ENCODE results near the gene PTTG1IP2. TPM values are rescaled to one million over a fixed set of nuclear protein-coding genes. Genes with fewer than 3 reads are reported as not detected.

Gene PTTG1IP2
- total RNA-seq, 1 experiment from 2014 or later: not detected

GRCh38 chr7:90502539-90502938 is 33.1 kb downstream of the PTTG1IP2 start:
- ChIA-PET RAD21 (ENCODE audit: low non-redundant PET in 1 of 2, low total read pairs in 2 of 2, uncharacterized antibody in 2 of 2, unreplicated experiment in 2 of 2) (no interaction called here), CTCF (no interaction called here), POLR2A (no interaction called here)
- Histone ChIP-seq H3K27ac (ENCODE audit: low read depth, low read length) (no peak overlapping the region), H3K9ac (ENCODE audit: low read length) (no peak overlapping the region), H3K79me2 (ENCODE audit: insufficient read depth, low read length) (no peaks in the 10 kb centered on the region), H3K4me2 (ENCODE audit: low read length) (no peak overlapping the region), H3K9me2 (ENCODE audit: insufficient read depth) (no peaks in the 10 kb centered on the region), H3K4me1 (ENCODE audit: control insufficient read depth in 1 of 2, insufficient read depth in 2 of 2, low read length in 2 of 2) (no peaks in the 10 kb centered on the region), H2AFZ (ENCODE audit: low read depth, low read length, poor library complexity, severe bottlenecking) (no peak overlapping the region), H3K36me3 (ENCODE audit: control insufficient read depth in 1 of 2, insufficient read depth in 2 of 2, low read length in 2 of 2) (no peaks in the 10 kb centered on the region), H3K4me3 (replicated peaks in 1 of 2; ENCODE audit: low read depth in 1 of 2, low read length in 2 of 2) (no peak overlapping the region), H3K27me3 (ENCODE audit: insufficient read depth, low read length) (no peaks in the 10 kb centered on the region), H4K20me1 (ENCODE audit: insufficient read depth) (no peaks in the 10 kb centered on the region), H3K9me3 (ENCODE audit: control insufficient read depth in 1 of 2, insufficient read depth in 1 of 2, low read depth in 1 of 2, low read length in 2 of 2) (no peaks in the 10 kb centered on the region)
- DNase-seq (ENCODE audit: low read depth, low spot score): no peak
- ATAC-seq: no peak
- TF ChIP-seq TCF7L2 (IDR thresholded peaks at IDR 0.05; ENCODE audit: borderline replicate concordance, extremely low read depth, insufficient read depth, insufficient read length): no peak
- TF ChIP-seq CEBPB (IDR thresholded peaks at IDR 0.05; ENCODE audit: low read depth): no peak
- no peak for TF ChIP-seq ZNF274 (IDR thresholded peaks at IDR 0.05; ENCODE audit: low read depth, low read length)
- no peak for TF ChIP-seq POLR2AphosphoS5 (IDR thresholded peaks at IDR 0.05; ENCODE audit: low read depth, low read length)
- TF ChIP-seq EZH2phosphoT487 (IDR thresholded peaks at IDR 0.05; ENCODE audit: borderline replicate concordance): no peak
- no peak for TF ChIP-seq CTCF (IDR thresholded peaks at IDR 0.05 in 2 of 3, conservative IDR thresholded peaks at IDR 0.05 in 1 of 3; ENCODE audit: borderline replicate concordance in 1 of 3, insufficient read depth in 1 of 3, low read depth in 2 of 3, low read length in 2 of 3)
- TF ChIP-seq ELF1 (IDR thresholded peaks at IDR 0.05; ENCODE audit: borderline replicate concordance, low read depth): no peak
- no peak for TF ChIP-seq JUND (IDR thresholded peaks at IDR 0.05)
- TF ChIP-seq SP1 (IDR thresholded peaks at IDR 0.05; ENCODE audit: low read depth): no peak
- no TSS peak for BruUV-seq (replicated peaks)
- intact Hi-C loops (cut with micrococcal nuclease): no loop called here

GRCh38 chr7:90503367-90503766 is 33.9 kb downstream of the PTTG1IP2 start:
- H4K20me1 ChIP-seq (ENCODE audit: insufficient read depth): no peaks in the 10 kb centered on the region
- H3K4me1 ChIP-seq (ENCODE audit: control insufficient read depth in 1 of 2, insufficient read depth in 2 of 2, low read length in 2 of 2): no peaks in the 10 kb centered on the region
- POLR2A ChIA-PET: no interaction called here
- H3K9me2 ChIP-seq (ENCODE audit: insufficient read depth): no peaks in the 10 kb centered on the region
- no peak overlapping the region for H3K27ac ChIP-seq (ENCODE audit: low read depth, low read length)
- no peaks in the 10 kb centered on the region for H3K36me3 ChIP-seq (ENCODE audit: control insufficient read depth in 1 of 2, insufficient read depth in 2 of 2, low read length in 2 of 2)
- CTCF ChIA-PET: no interaction called here
- H3K27me3 ChIP-seq (ENCODE audit: insufficient read depth, low read length): no peaks in the 10 kb centered on the region
- TF ChIP-seq CBX3 (IDR thresholded peaks at IDR 0.05; ENCODE audit: low read depth): no peak
- TF ChIP-seq SRF (IDR thresholded peaks at IDR 0.05; ENCODE audit: low read depth): no peak
- H3K4me2 ChIP-seq (ENCODE audit: low read length): no peak overlapping the region
- RAD21 ChIA-PET (ENCODE audit: low non-redundant PET in 1 of 2, low total read pairs in 2 of 2, uncharacterized antibody in 2 of 2, unreplicated experiment in 2 of 2): no interaction called here
- no peaks in the 10 kb centered on the region for H3K79me2 ChIP-seq (ENCODE audit: insufficient read depth, low read length)
- intact Hi-C loops (cut with micrococcal nuclease): no loop called here
- no peak overlapping the region for H3K9ac ChIP-seq (ENCODE audit: low read length)
- no peak overlapping the region for H3K4me3 ChIP-seq (replicated peaks in 1 of 2; ENCODE audit: low read depth in 1 of 2, low read length in 2 of 2)
- BruUV-seq (replicated peaks): no TSS peak
- no peak for DNase-seq (ENCODE audit: low read depth, low spot score)
- no peak for ATAC-seq
- no peaks in the 10 kb centered on the region for H3K9me3 ChIP-seq (ENCODE audit: control insufficient read depth in 1 of 2, insufficient read depth in 1 of 2, low read depth in 1 of 2, low read length in 2 of 2)
- no peak overlapping the region for H2AFZ ChIP-seq (ENCODE audit: low read depth, low read length, poor library complexity, severe bottlenecking)

Data from HCT116 (cell line).